LNCaP clone FGC (cell line): ENCODE data around the gene HSPA4L.

Source experiments
- DNase-seq: peaks from one replicate; pipeline ENCODE4 v3.0.0-alpha.2; 2011; ENCODE audit warnings: low read depth
- H3K4me3 ChIP-seq: 2 replicates; pipeline ENCODE4 v1.5.1; 2011; ENCODE audit warnings: mild to moderate bottlenecking, low read depth, low read length, control low read depth
- CTCF ChIP-seq: IDR thresholded peaks from 2 replicates; pipeline ENCODE4 v1.5.1; 2012; ENCODE audit warnings: mild to moderate bottlenecking; ENCODE audit not compliant: control insufficient read depth, insufficient read depth; ENCODE audit errors: extremely low read depth

The HSPA4L gene

GRCh38 chr4:127809173-127809800 is 27.2 kb downstream of the HSPA4L start:
- DNase-seq: no peak
- peak; percentile 28; the same call in 1 of the 2 replicates for TF ChIP-seq CTCF
- no peak overlapping the region for H3K4me3 ChIP-seq

GRCh38 chr4:127810551-127810950 is 28.4 kb downstream of the HSPA4L start:
- DNase-seq: no peak
- no peak overlapping the region for H3K4me3 ChIP-seq
- TF ChIP-seq CTCF: no peak

GRCh38 chr4:127822430-127822829 is 40.3 kb downstream of the HSPA4L start:
- DNase-seq: no peak
- TF ChIP-seq CTCF: no peak
- no peak overlapping the region for H3K4me3 ChIP-seq

GRCh38 chr4:127828121-127828520 is 46.0 kb downstream of the HSPA4L start:
- no peak for DNase-seq
- no peak for TF ChIP-seq CTCF
- H3K4me3 ChIP-seq: no peak overlapping the region

- no peak overlapping the region for H3K4me3 ChIP-seq
- DNase-seq: no peak
- no peak for TF ChIP-seq CTCF
These were observed 46.9 kb downstream of the HSPA4L start for GRCh38 chr4:127829014-127829413.

GRCh38 chr4:127832585-127832984 is 50.5 kb downstream of the HSPA4L start:
- no peak for TF ChIP-seq CTCF
- no peak for DNase-seq
- no peak overlapping the region for H3K4me3 ChIP-seq

- H3K4me3 ChIP-seq: no peak overlapping the region
- TF ChIP-seq CTCF: no peak
- DNase-seq: no peak
These were observed 61.8 kb downstream of the HSPA4L start for GRCh38 chr4:127843704-127844600.
